HepG2 (cell line): ENCODE results near the gene SPATS2. TPM values are rescaled to one million over a fixed set of nuclear protein-coding genes. Genes with fewer than 3 reads are reported as not detected.
A peak's percentile ranks its signal among the peaks of the same experiment; 100 is the strongest.

Source experiments
- ATAC-seq: fragments of 200-7000 bp; cut with Tn5 transposase; 3 replicates; pipeline ENCODE4 v1.9.1; 2020; ENCODE audit warnings: mild to moderate bottlenecking, moderate library complexity
- BruUV-seq: library from RNA; stranded (reverse); fragments of 400-500 nt; replicated peaks from 2 replicates; lab custom pipeline; 2021; lab: Mats Ljungman, UMichigan
- CTCF ChIA-PET: fragments of 300-600 bp; formaldehyde crosslinking; extraction: SDS; loops from one replicate; lab custom pipeline; 2021; ENCODE audit warnings: low total read pairs, inconsistent platforms, low intra/inter-chr PET ratio; lab: Yijun Ruan, JAX
- POLR2A ChIA-PET: fragments of 350-600 bp; sonication (Branson Sonifier 250); formaldehyde crosslinking; loops from one replicate; lab custom pipeline; 2020; ENCODE audit warnings: antibody characterized with exemption, inconsistent platforms; lab: Yijun Ruan, JAX
- DNase-seq: peaks from one replicate; pipeline ENCODE4 v3.0.0-alpha.2; 2015; ENCODE audit warnings: low spot score
- FAIRE-seq: peaks from 3 replicates; lab custom pipeline; 2011; peaks lifted over from hg19 to GRCh38; lab: Jason Lieb, UNC
- H2AFZ ChIP-seq: one replicate; pipeline ENCODE4 v1.6.1; 2011; ENCODE audit warnings: low read length, inconsistent platforms
- H3K27ac ChIP-seq: fragments of 300-600 bp; 3 replicates; pipeline ENCODE4 v1.8.0; 2011; ENCODE audit warnings: mixed run types, mild to moderate bottlenecking, mixed read lengths, low read length, inconsistent platforms; ENCODE audit not compliant: insufficient read depth; ENCODE audit errors: extremely low read length
- H3K27me3 ChIP-seq, 2 experiments: fragments of 200-600 bp in 1 of 2; 2 replicates in 1 of 2; 3 replicates in 1 of 2; pipeline versions ENCODE4 v1.6.0 to v1.8.0; 2011; ENCODE audit warnings: low read length in 2 of 2, mild to moderate bottlenecking in 2 of 2, moderate library complexity in 2 of 2, inconsistent platforms in 1 of 2; ENCODE audit not compliant: insufficient read depth in 2 of 2, control insufficient read depth in 1 of 2
- H3K36me3 ChIP-seq, 2 experiments: fragments of 200-600 bp in 1 of 2; replicated peaks in 1 of 2; 2 replicates in 1 of 2; 3 replicates in 1 of 2; pipeline versions ENCODE4 v1.5.1 to v1.8.0; 2011; ENCODE audit warnings: low read length in 2 of 2, inconsistent platforms in 1 of 2; ENCODE audit not compliant: insufficient read depth in 2 of 2, control insufficient read depth in 1 of 2
- H3K4me1 ChIP-seq: 2 replicates; pipeline ENCODE4 v1.5.1; 2012; ENCODE audit warnings: low read length, inconsistent platforms; ENCODE audit not compliant: insufficient read depth
- H3K4me2 ChIP-seq: 2 replicates; pipeline ENCODE4 v1.6.0; 2011; ENCODE audit warnings: low read depth, low read length, inconsistent platforms
- H3K4me3 ChIP-seq, 3 experiments: fragments of 200-600 bp in 1 of 3; sonication (generic), shearing (Covaris generic) in 1 of 3; replicated peaks in 1 of 3; 2 replicates each; pipeline ENCODE4 v1.5.1; 2011 to 2016; ENCODE audit warnings: low read length in 3 of 3, inconsistent platforms in 2 of 3, low read depth in 2 of 3, mild to moderate bottlenecking in 2 of 3, control low read depth in 1 of 3, mixed read lengths in 1 of 3; ENCODE audit not compliant: insufficient read depth in 1 of 3
- H3K79me2 ChIP-seq: one replicate; pipeline ENCODE4 v1.6.1; 2011; ENCODE audit warnings: low read length, inconsistent platforms; ENCODE audit not compliant: insufficient read depth
- H3K9ac ChIP-seq: 2 replicates; pipeline ENCODE4 v1.6.0; 2011; ENCODE audit warnings: mild to moderate bottlenecking, low read depth, low read length, inconsistent platforms; ENCODE audit not compliant: insufficient read depth
- H3K9me3 ChIP-seq: 2 replicates; pipeline ENCODE4 v1.5.1; 2012; ENCODE audit warnings: mild to moderate bottlenecking, low read length
- H4K20me1 ChIP-seq: 2 replicates; pipeline ENCODE4 v1.6.0; 2011; ENCODE audit warnings: inconsistent platforms, mild to moderate bottlenecking, low read length, moderate library complexity; ENCODE audit not compliant: insufficient read depth
- PCBP1 ChIP-seq: fragments of 200-400 bp; formaldehyde crosslinking; IDR thresholded peaks from 2 replicates; pipeline ENCODE4 v1.6.1; 2017; ENCODE audit warnings: mild to moderate bottlenecking, low read depth, low read length, borderline replicate concordance
- TFDP2 ChIP-seq: sonication (generic); formaldehyde crosslinking; IDR thresholded peaks from 2 replicates; pipeline ENCODE4 v1.4.0; 2020; ENCODE audit warnings: missing genetic modification reagents
- ZNF160 ChIP-seq: sonication (generic); formaldehyde crosslinking; IDR thresholded peaks from 2 replicates; pipeline ENCODE4 v1.8.0; 2022; ENCODE audit warnings: mild to moderate bottlenecking, inconsistent platforms, missing genetic modification reagents
- ZNF770 ChIP-seq: sonication (generic); formaldehyde crosslinking; IDR thresholded peaks from 2 replicates; pipeline ENCODE4 v1.5.0; 2020; ENCODE audit warnings: mild to moderate bottlenecking, missing genetic modification reagents
- ZNF800 ChIP-seq: sonication (generic); formaldehyde crosslinking; IDR thresholded peaks from 2 replicates; pipeline ENCODE4 v1.4.0; 2020; ENCODE audit warnings: missing genetic modification reagents
- ZNF816 ChIP-seq: sonication (generic); formaldehyde crosslinking; IDR thresholded peaks from 2 replicates; pipeline ENCODE4 v1.8.0; 2022; ENCODE audit warnings: missing genetic modification reagents, mild to moderate bottlenecking, borderline replicate concordance
- ZSCAN30 ChIP-seq: sonication (generic); formaldehyde crosslinking; IDR thresholded peaks from 2 replicates; pipeline ENCODE4 v1.5.0; 2020; ENCODE audit warnings: mild to moderate bottlenecking, missing genetic modification reagents
- WGBS: methylation state at CpG from one replicate; pipeline ENCODE4 v1.1.6; 2017; ENCODE audit warnings: low lambda C conversion rate; 5-methylcytosine and 5-hydroxymethylcytosine counted together
- in situ Hi-C: cut with HindIII; loops from 2 replicates; pipeline ENCODE4 v1.10.0; 2017; ENCODE audit warnings: low pct_unique_long_range_greater_than_20kb; ENCODE audit not compliant: extremely low pct_ligation_motif_present
- intact Hi-C: fragments of 100-400 bp; cut with micrococcal nuclease; formaldehyde crosslinking; loops from one replicate; pipeline ENCODE4 v1.10.0; 2022; ENCODE audit not compliant: unreplicated experiment
- polyA plus RNA-seq, 8 experiments: library from polyadenylated mRNA; depleted of rRNA in 3 of 8; stranded (reverse) in 7 of 8; unstranded in 1 of 8; fragments of >200 nt; fragmentation: Illumina TruSeq in 4 of 8; extraction: Trizol in 4 of 8; gene quantifications; 2 replicates each; pipeline versions ENCODE4 v1.2.1 to v1.2.3, GENCODE V29; 2011 to 2016; ENCODE audit warnings: low read depth in 4 of 8, missing spikeins in 1 of 8, mixed read lengths in 1 of 8; ENCODE audit not compliant: insufficient read depth in 1 of 8
- total RNA-seq, 5 experiments: library from RNA; depleted of rRNA; stranded (reverse); fragments of >200 nt; fragmentation: Illumina TruSeq; extraction: Trizol; gene quantifications; 2 replicates each; pipeline ENCODE4 v1.2.3, GENCODE V29; 2016; ENCODE audit warnings: low read depth in 1 of 5
- TF ChIP-seq, protein P1 (sequence below): sonication (generic); formaldehyde crosslinking; IDR thresholded peaks from 2 replicates; pipeline ENCODE4 v1.5.1; 2020; ENCODE audit warnings: mild to moderate bottlenecking, moderate library complexity, missing genetic modification reagents
- TF ChIP-seq, protein P2 (sequence below): sonication (generic); formaldehyde crosslinking; IDR thresholded peaks from 2 replicates; pipeline ENCODE4 v1.4.0; 2020; ENCODE audit warnings: mild to moderate bottlenecking, missing genetic modification reagents

The SPATS2 gene
- total and polyA plus RNA-seq, 2 of the 13 experiments (the other 11 are each of a cell fraction or from before 2014, with no cell fraction given) = 19.3 to 28.1 TPM

DNA sequence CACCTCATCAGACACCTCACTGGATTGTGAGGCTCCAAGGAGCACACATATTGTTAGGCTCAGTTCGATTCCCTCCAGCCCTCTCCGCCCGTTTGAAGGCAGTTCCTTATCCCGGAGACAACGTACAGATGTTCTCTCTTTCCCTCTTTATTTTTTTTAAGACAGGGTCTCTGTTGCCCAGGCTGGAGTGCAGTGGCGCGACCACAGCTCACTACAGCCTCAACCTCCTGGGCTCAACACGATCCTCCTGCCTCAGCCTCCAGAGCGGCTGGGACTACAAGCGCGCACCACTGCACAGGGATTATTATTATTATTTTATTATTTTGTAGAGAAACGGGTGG is 44.9 kb upstream of the SPATS2 start:
- intact Hi-C loops (no loop called here), in situ Hi-C loops (no loop called here)
- DNase-seq (no peak), FAIRE-seq (peak; percentile 8), ATAC-seq (no peak; the same call in 2 of the 3 replicates)
- H3K9ac ChIP-seq = peak overlapping the region; percentile 82
- H2AFZ ChIP-seq = no peak overlapping the region
- CTCF ChIA-PET = no interaction called here
- H3K4me1 ChIP-seq = peaks cover 15% of the 10 kb centered on the region
- H3K27ac ChIP-seq = peak overlapping the region; percentile 47
- BruUV-seq = TSS peak; percentile 94
- POLR2A ChIA-PET = interaction anchor here (0.7 to 2.2 kb wide), 15 partner anchors 10 to 419 kb away, joined by 3 to 18 read pairs (median 4); partner anchors contain the start of genes DNAJC22, PRPF40B, SPATS2 and TMBIM6
- H3K4me3 ChIP-seq = peak overlapping the region; percentile 72 to 98 (median 81)
- no peaks in the 10 kb centered on the region for H4K20me1 ChIP-seq
- WGBS = 10% methylated on average over 12 of the region's 12 CpGs
- H3K79me2 ChIP-seq = peaks cover 8% of the 10 kb centered on the region
- no peaks in the 10 kb centered on the region for H3K9me3 ChIP-seq
- TF ChIP-seq ZSCAN30 (CRISPR knock-in tag) = no peak
- TF ChIP-seq, protein P1, sequence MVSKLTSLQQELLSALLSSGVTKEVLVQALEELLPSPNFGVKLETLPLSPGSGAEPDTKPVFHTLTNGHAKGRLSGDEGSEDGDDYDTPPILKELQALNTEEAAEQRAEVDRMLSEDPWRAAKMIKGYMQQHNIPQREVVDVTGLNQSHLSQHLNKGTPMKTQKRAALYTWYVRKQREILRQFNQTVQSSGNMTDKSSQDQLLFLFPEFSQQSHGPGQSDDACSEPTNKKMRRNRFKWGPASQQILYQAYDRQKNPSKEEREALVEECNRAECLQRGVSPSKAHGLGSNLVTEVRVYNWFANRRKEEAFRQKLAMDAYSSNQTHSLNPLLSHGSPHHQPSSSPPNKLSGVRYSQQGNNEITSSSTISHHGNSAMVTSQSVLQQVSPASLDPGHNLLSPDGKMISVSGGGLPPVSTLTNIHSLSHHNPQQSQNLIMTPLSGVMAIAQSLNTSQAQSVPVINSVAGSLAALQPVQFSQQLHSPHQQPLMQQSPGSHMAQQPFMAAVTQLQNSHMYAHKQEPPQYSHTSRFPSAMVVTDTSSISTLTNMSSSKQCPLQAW (CRISPR knock-in tag) = no peak
- TF ChIP-seq PCBP1 = no peak
- TF ChIP-seq TFDP2 (CRISPR knock-in tag) = no peak
- no peak for TF ChIP-seq ZNF160 (CRISPR knock-in tag)
- no peak for TF ChIP-seq ZNF816 (CRISPR knock-in tag)
- no peak for TF ChIP-seq ZNF800 (CRISPR knock-in tag)
- peak; percentile 98 for TF ChIP-seq ZNF770 (CRISPR knock-in tag)
- TF ChIP-seq, protein P2, sequence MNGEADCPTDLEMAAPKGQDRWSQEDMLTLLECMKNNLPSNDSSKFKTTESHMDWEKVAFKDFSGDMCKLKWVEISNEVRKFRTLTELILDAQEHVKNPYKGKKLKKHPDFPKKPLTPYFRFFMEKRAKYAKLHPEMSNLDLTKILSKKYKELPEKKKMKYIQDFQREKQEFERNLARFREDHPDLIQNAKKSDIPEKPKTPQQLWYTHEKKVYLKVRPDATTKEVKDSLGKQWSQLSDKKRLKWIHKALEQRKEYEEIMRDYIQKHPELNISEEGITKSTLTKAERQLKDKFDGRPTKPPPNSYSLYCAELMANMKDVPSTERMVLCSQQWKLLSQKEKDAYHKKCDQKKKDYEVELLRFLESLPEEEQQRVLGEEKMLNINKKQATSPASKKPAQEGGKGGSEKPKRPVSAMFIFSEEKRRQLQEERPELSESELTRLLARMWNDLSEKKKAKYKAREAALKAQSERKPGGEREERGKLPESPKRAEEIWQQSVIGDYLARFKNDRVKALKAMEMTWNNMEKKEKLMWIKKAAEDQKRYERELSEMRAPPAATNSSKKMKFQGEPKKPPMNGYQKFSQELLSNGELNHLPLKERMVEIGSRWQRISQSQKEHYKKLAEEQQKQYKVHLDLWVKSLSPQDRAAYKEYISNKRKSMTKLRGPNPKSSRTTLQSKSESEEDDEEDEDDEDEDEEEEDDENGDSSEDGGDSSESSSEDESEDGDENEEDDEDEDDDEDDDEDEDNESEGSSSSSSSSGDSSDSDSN (CRISPR knock-in tag) = no peak
- TF ChIP-seq, all 625 proteins: peak for 1
- Histone ChIP-seq H3K36me3 (peaks cover 10 to 19% of the 10 kb centered on the region in 2 experiments), H3K4me2 (peak overlapping the region; percentile 81), H3K27me3 (peaks cover 0 to 4% of the 10 kb centered on the region in 2 experiments; a peak in 1 of 5 replicates)
